ENCODE results near the gene CSMD2.

The CSMD2 gene

DNA sequence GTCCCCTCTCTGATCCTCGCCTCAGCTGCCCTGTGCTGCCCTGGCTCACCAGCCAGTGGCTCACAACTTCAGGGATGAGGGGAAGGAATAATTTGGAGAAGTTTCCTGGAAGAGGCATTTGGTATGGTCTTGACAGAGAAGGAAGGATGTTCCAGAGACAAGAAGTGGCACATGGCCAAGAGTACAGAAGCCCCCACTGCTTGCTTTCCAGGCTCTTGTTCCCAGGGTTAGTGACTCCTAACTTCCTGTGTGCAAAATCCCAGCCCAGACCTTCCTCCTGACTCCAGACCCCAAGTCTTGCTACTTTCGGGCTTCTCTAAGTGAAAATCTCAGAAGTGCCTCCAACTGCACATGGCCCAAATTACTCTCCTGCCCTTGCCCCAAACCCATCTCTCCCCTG is 215.5 kb downstream of the CSMD2 start:
- DNase-seq, result no peak

DNA sequence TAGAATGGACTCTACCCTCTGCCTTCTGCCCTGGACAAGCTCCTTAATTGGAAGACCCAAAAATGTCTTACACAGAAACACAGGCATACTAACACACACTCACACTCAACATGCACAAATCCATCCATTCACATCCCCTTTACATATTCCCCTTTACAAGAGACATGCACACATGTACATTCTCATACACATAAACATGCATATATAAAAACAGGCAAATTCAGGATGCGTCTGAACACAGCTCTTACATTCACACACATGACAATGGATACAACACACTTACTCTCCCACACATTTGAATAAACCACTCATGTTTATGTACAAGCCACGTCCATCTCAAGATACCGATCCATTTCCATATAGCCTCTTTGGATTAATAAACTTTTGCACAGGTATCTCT is 216.7 kb downstream of the CSMD2 start:
- DNase-seq, result no peak

DNA sequence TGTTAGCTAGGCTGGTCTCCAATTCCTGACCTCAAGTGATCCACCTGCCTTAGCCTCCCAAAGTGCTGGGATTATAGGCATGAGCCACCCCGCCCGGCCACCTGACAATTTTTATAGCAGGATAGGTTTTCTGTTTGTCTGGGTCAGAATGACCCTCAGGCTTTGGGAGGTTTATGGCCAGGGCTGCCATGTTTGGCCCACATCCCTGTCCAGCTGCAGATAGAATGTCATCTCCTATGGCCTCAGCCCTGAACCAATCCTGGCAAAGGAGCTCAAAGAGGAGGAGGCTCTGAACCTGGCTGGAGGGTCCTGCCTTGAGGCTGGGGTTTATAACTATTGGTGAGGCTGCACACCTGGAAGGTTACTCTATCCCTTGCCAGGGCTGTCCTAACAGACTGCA is 218.2 kb downstream of the CSMD2 start:
- no peak for DNase-seq

DNA sequence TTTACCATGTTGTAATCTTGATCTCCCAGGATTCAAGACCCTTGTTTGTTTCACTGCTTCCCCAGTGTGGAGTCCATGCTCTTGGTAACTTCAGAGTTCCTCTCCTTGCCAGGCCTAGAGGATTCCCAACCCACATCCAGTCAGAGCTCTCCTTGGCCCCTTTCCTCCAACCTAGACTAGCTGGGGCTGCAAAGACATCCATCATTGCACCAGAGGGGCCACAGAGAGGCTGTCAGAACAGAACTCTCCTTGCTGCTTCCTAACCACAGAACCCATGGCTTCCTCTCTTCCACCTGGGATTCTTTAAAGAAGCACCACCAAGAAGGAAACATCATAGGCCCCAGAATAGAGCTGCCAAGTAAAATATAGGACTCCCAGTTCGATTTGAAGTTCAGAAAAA is 220.2 kb downstream of the CSMD2 start:
- DNase-seq, result no peak

DNA sequence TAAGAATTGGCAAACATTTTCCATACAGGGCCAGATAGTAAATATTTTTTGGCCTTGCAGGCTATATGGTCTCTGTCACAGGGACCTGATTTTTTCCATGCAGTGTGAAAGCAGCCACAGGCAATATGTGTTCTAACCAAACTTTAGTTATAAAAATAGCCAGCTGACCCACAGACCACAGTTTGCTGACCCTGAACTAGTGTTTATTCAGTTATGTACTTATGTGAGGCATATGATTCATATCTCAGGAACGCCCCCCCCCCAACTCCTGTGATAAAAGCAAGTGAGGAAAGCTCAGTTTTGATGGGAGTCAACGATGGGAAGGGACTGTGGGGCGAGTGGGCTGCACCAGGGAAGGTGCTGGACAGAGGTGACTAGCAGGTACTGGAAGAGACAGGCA is 221.1 kb downstream of the CSMD2 start:
- DNase-seq, result no peak

DNA sequence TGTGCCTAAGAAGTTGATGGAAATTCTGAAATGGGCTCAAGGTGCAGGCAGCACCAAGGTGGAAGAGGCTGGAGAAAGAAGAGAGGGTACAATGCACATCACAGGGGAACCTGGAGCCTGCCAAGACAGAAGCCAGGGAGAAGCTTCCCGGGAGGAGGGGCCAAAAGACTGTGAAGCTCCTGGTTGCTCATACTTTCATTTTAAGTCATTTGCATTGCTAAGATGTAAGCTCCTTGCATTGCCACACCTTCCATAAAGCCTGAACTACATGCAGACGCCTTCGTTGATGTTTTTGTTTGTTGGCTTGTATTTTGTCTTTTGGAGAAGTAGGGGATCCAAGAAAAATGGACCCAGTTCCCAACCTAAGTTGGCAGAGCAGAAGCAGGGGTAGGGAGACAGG is 232.2 kb downstream of the CSMD2 start:
- no peak for DNase-seq

DNA sequence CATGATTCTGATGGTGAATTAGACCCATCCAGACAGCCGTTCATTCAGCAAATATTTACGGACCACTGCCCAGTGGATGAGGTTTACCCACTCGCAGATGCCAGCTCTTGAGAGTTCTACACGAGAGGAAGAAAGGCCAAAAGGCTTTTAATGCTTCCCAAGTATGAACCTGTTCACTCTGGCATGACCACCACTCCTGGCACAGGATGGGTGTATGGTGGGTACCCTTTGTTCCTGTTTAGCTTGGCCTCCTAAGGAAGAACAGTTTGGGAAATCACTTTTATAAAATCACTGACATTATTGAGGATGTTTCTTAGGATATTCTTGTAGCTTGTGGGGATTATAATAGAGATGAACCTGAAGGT is 233.9 kb downstream of the CSMD2 start:
- DNase-seq, result no peak

DNA sequence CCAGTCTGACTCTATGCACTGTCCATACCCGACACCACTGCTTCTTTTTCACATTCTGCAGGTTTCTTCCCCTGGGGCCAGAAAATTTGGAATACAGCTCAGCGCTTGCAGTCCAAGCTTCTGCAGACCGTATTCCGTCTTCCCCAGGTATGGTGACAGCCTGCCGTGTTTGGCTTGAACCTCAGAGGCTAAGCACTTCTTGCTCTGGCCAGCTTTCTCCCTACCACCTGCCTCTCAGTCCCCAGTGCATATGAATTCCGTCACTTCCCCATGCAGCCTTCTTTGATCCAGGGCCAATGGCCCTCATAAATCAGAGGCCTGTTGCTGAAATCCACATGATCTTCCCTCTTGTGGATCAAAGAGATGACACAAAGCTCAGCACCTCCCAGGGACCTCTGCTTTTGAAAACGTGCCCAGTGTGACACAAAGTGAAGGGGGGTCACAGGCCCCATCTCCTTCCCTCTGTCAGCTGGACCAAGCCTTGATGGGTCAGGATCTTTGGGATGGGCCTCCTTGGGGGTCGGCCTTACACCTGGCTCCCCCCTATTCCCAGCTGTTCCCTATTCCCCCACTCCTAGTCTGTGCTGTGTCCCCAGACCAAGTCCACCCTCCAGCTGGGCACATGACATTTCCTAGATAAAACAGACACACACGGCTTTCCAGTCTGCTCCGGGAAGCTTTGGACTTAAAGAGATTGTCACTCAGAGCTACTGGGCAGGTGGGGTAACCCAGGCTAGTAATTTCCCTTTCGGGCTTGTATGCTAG is 234.5 kb downstream of the CSMD2 start:
- no peak for DNase-seq

DNA sequence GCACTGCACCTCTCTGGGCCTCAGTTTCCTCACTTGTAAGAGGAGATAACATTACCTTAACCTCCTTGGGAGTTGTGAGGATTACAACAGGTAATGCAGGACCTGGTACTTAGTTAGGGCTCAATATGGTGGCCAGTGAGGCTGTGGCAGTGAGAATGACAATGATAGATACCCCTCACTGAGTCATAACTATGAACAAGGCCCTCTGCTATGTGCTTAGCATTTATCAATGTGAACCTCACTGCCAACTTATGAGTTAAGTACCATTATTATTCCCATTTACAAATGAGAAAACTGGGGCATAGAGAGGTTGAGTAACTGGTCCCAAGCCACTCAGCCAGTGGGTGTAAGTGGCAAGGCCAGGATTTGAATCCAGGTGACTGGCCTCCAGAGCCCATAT is 236.8 kb downstream of the CSMD2 start:
- DNase-seq, result no peak

DNA sequence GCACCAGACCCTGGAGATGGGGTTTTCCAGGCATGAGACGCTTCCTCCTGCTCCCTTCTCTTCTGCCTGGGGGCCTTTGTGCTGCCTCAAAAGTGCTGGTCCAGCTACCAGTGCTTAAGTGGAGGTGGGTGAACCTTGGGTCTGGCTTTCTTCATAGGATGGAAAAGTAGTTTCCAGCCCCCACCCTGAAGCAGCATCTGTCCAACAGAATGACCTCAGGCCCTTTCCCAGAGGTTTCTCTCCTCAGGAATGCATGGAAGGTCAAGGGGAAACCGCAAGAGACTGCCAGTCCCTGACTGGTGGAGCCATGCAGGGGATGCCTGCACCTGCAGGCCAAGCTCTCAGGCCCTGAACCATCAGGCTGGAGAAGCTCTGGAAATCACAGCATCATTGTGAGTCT is 237.3 kb downstream of the CSMD2 start:
- DNase-seq, result no peak

DNA sequence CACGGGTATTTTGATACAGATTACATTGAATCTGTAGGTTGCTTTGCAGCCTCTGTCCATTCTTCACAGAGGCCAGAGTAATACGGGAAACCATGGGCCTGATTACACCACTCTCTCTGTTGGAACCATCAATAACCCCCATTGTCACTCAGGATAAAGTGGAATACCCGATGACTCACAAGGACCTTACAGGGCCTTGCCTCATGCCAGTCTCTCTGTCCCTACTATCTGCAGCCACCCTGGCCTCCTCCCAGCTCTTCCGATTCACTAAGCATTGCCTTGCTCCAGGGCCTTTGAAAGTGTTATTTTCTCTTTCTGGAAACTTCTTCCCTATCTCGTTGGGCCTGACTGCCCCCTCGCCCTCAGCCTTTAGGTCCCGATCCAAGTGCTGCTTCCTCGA is 239.4 kb downstream of the CSMD2 start:
- DNase-seq, result no peak

DNA sequence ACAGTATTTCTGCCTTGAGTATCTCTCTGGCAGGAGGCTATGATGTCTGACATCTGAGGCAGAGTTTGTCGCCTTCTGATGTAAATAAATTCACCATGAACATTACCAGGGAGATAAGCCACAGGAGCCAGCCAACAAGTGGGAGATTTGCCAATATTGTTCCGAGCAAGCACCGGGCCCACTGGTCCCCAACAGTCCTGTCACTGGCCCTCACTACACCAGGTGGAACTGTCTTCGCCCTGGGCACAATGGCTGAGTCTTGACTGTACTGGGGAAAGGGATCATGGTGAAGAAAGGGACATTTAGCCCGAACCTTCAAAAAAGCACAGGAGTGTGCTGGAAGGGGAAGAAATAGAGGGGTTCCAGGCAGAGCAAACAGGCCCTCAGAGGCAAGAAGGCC is 243.7 kb downstream of the CSMD2 start:
- DNase-seq, result no peak

DNA sequence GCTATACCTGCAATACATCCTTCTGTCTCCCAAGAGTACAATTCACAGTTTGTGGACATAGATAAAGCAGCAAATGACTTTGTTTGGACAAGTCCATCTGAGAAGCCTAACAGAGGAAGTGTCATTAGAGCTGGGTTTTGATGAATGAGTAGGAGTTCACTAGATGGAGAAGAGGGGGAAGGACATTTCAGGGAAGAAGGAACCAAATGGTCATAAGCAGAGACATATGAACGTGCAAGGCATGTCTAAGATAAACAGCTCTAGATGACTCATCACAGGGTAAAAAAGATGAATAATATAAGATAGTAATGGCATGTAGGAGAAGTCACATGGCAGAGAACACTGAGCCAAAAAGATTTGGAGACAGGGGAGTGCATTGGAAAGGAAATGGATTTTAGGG is 246.7 kb downstream of the CSMD2 start:
- DNase-seq, result no peak

DNA sequence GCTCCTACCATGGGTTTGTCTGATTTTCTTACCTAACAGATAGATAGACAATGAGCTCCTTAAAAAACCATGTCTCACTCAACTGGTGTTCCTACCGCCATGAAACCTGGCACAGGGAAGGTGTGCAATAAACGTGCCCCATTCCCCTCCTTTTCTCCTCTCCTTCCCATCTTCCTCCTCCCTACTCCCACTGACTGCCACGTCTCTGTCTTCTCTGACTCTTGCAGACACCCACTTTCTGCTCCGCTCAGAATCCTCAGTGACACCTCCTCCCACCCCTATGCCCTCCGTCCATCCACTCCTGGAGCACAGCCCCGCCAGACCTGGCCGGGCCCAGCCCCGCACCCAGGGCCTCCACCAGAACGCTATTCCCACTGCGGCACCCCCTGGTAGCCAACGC is 248.2 kb downstream of the CSMD2 start:
- DNase-seq, result no peak

DNA sequence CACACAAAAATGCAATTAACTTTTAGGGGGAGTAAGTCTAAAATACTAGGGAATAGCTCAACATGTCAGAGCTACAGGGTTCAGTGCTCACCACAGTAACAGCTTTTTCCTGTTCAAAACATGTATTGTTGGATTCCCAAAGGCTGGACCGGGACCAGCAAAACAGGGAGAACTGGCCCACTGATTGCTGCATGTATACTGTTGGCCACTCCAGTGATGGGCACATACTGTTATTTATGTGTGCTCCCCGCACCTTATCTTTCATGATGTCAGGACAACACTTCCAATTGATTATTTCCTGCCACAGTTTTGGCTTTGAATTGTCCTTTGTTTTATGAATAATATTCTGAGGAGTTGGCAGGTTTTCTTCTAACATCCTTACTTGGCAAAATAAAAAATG is 250.5 kb downstream of the CSMD2 start:
- no peak for DNase-seq

DNA sequence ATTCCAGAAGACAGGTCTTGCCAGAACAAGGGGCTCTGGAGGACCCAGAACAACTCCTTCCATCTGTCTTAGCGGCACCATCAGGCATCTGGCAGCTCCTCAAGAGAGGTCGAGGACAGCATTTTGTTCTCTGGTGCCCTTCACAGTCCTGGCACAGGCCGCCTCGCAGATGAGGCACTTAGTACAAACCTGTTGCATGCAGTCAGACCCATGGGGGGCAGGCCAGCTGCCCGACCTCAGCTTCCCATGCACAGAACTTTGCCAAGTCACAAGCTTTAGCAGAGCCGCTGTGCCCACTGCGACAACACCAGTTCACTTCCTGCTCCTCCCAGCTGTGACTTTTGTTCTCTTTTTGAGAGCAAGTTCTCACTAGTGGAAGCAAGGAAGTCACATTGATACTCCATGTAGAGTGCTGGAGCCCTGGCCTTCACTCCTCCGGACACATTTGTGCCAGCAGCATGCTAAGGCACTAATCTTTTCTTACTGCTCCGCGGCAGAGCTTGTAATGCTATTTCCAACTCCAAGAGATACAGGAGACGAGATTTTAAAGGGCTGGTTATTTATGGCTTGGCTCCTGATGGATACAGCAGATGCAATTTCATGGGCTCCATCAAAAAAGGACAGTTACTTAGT is 256.6 kb downstream of the CSMD2 start:
- no peak for DNase-seq

DNA sequence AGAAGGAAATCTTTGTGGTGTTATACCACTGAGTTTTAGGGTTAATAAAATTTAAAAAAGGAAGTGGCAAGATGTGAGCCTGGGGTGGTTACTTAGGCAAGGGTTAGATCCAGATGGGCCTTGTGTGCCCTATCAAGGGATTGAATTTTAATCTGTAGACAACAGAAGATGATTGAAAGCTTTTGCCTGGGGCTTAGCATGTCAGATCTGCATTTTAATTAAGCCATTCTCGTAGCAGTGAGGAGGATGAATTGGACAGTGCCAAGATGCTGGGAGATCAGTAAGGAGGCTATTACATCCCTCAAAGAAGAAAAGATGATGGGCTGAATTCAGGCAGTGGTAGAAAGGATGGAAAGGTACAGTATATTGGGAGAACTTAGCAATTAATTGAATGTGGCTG is 258.9 kb downstream of the CSMD2 start:
- DNase-seq, result no peak

DNA sequence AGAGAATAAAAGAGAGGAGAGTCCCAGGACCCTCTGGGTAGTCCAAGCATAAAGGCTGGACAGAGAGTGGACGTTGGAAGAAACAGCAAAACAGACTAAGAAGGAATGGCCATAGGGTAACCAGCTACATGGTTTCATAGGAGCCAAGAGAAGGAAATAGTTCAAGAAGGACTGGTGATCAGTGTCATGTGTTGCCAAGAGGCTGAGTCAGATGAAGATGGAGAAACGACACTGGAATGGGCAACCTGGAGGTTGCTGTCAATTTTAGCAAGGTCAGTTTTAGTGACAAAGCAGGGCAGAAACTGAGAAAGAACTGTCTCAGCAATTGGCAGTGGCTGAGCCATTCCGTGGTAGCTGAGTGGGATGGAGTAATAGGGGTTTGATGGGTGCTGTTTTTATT is 259.8 kb downstream of the CSMD2 start:
- DNase-seq, result no peak

DNA sequence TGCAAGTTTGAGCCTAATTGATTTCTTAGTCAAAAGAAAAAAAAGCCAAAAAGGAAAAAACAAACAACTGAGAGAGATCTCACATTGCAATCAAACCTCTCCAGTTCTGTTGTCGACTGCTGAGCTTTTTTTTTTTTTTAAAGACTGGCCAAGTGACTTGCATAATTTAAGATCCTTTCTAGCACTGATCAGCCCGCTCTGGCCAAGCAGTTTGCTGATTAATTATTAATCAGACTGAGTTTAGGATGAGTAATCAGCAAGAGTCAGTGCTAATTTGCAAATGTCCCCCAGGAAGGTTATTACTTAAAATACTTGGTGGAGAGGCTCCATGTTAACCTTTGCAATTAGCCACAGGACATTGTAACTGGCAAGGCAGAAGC is 261.8 kb downstream of the CSMD2 start:
- no peak for DNase-seq

DNA sequence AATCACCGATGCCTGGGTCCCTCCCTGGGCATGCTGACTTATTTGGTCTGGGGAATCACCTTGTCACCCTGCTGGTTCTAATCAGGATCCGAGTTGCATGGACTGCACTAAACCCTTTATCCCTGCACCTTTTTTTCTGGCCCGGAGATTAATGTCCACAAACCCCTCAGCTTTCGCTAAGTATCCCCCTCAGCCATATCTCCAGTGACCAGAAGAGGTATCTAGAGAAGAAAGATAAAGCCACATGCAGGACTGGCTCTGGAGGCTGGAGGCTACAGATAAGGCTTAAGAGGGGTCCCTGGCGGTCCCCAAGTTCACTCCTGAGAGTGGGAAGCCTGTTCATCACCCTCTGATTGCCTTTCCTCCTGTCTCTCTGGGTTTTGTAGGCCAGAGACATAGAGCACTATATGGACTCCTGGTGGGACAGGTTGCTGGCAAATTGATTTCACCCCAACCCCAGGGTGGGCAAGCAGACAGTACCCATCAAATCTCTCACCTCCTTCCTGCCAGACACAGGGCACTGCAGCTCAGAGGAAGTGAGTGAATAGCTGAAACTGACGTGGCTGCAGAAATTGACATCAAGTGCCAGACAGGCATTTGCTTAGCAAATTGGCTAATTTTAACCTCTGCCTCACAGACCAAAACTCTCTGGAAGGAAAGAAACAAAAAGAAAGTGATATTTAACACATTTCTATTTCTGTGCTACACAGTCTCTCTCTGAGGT is 262.4 kb downstream of the CSMD2 start:
- DNase-seq, result no peak

DNA sequence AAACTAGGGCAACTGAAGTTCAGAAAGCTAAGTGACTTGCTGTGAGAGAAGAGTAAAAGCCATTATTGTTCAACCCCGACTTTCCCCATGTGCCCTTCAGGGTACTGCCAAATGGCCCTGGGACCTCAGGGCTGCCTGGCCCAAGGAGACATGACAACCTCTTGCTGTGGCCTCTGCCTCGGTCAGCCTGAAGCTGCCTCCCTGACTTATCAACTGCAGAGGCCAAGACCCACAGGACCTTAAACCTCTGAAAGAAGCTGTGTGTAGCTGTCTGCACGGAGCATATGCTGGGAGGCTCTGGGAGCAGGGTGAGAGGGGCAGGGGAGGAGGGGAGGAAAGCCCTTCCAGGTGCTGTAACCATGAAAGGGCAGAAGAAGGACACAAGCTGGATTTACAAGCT is 265.3 kb downstream of the CSMD2 start:
- no peak for DNase-seq

DNA sequence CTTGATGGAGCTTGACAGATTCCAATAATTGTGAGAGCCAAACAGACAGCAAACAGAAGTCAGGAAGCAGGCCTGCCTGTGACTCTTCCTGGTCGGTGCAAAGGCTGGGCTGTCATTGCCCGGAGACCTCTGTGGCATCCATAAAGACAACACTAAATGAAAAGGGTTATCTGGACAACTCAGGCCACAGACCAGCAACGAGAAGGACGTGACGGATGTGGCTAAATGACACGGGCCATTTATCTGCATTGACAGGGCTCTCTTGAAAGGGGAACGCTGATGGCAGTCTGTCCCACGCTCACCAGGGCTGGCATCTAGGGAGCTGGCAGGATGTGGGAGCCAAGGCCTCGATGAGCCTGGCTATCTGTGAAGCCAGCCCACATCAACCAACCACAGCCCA is 266.1 kb downstream of the CSMD2 start:
- no peak for DNase-seq

DNA sequence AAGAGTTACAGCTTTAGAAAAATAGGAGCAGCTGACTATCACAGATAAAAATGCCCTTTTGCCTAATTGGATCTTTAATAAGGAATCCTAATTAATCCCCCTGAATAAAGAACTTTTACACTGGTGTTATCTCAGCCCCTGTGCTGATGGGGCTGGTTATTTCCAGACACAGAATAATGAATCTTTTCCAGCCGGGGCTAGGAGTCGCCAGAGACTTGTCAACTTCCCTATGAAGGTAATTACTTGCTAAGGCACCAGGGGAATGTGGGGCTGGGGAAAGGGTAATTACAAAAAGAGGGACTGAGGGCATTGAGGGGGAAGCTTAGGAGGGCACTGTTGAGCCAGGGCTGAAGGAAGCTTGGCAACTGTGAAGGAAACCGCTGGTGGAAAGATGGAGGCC is 266.6 kb downstream of the CSMD2 start:
- DNase-seq, result no peak

DNA sequence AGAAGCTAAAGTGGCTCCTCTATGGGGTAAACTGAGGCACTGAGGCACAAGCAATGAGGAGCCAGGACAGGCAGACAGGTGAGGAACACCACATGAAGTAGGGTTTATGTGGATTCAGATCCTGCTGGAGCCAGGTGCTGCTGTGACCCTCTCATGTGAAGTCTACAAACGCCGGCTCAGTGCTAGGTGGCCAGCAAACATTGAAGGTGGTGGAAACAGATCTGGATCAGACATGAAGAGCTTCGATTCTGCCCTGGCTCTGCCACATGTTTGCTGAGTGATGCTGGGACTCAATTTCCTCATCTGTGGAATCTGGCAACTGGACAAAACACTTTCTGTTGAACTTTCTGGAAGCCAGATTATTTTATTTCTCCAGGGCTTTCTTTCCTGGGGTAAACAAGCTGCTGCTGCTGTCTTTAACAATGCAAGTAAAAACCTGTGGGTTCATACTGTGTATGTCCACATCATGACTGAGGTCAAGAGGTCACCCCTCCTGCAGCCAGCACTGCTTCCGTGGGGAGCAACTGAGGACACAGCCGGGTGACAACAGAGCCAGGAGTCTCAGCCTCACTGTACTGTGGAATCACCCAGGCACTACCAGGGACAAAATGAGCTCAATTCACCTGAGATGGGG is 267.8 kb downstream of the CSMD2 start:
- no peak for DNase-seq
